Fibroblast of upper back skin (primary cell): Measurements from ENCODE around the gene PGAM1.
"Not testable (repeated sequence)": the region's sequence is repeated elsewhere in the genome, so short reads cannot be mapped to it uniquely, and the experiment has no call there.

Experiments used
- DNase-seq: peaks from one replicate; pipeline ENCODE4 v3.0.0-alpha.2; 2013

Gene PGAM1

GRCh38 chr10:97408496-97408992 lies 17.4 kb upstream of the PGAM1 start:
- DNase-seq: no peak

- DNase-seq: peak; percentile 43
Observed at GRCh38 chr10:97411406-97411805, 14.6 kb upstream of the PGAM1 start.

GRCh38 chr10:97412891-97413304 lies 13.1 kb upstream of the PGAM1 start:
- no peak for DNase-seq

GRCh38 chr10:97416565-97416964 lies 9.4 kb upstream of the PGAM1 start:
- no peak for DNase-seq

- not testable (repeated sequence) for DNase-seq
Observed at GRCh38 chr10:97423757-97424098, 2.3 kb upstream of the PGAM1 start.

GRCh38 chr10:97426776-97427570 lies 982 bp downstream of the PGAM1 start:
- DNase-seq: no peak

- DNase-seq: peak; percentile 33
Observed at GRCh38 chr10:97427571-97428179, 1.7 kb downstream of the PGAM1 start.

GRCh38 chr10:97428572-97428981 lies 2.6 kb downstream of the PGAM1 start:
- peak; percentile 38 for DNase-seq

GRCh38 chr10:97434055-97434454 lies 8.1 kb downstream of the PGAM1 start:
- DNase-seq: no peak

GRCh38 chr10:97434557-97434956 lies 8.6 kb downstream of the PGAM1 start:
- no peak for DNase-seq

- DNase-seq: no peak
Observed at GRCh38 chr10:97435211-97435610, 9.2 kb downstream of the PGAM1 start.

GRCh38 chr10:97442277-97442676 lies 16.3 kb downstream of the PGAM1 start:
- no peak for DNase-seq

GRCh38 chr10:97444212-97444611 lies 18.2 kb downstream of the PGAM1 start:
- no peak for DNase-seq

GRCh38 chr10:97445357-97445721 lies 19.3 kb downstream of the PGAM1 start:
- DNase-seq: no peak

- peak; percentile 96 for DNase-seq
Observed at GRCh38 chr10:97445722-97446639, 20.0 kb downstream of the PGAM1 start, which contains the start of the genes EXOSC1 and ZDHHC16. Gene EXOSC1 (minus strand): TSS chr10:97446006. CDS start chr10:97445985, 21 bp downstream. Gene ZDHHC16 (plus strand): TSS chr10:97446175. CDS start chr10:97451676, 5,501 bp downstream.

- no peak for DNase-seq
Observed at GRCh38 chr10:97450828-97451227, 24.8 kb downstream of the PGAM1 start.

GRCh38 chr10:97451605-97452004 lies 25.6 kb downstream of the PGAM1 start:
- DNase-seq: no peak

- no peak for DNase-seq
Observed at GRCh38 chr10:97452352-97452751, 26.4 kb downstream of the PGAM1 start.

- peak; percentile 17 for DNase-seq
Observed at GRCh38 chr10:97454330-97455036, 28.5 kb downstream of the PGAM1 start.

GRCh38 chr10:97456034-97456685 lies 30.2 kb downstream of the PGAM1 start:
- no peak for DNase-seq

GRCh38 chr10:97456686-97457065 lies 30.7 kb downstream of the PGAM1 start:
- no peak for DNase-seq

- no peak for DNase-seq
Observed at GRCh38 chr10:97459111-97459510, 33.1 kb downstream of the PGAM1 start.
